CD4-positive, alpha-beta T cell (primary cell): Measurements from ENCODE around the gene NEURL3. TPM values are rescaled to one million over a fixed set of nuclear protein-coding genes. Genes with fewer than 3 reads are reported as not detected.

ENCODE experiments used
- ATAC-seq: fragments of 200-7000 bp; cut with Tn5 transposase; one replicate; pipeline ENCODE4 v1.10.0; 2022; ENCODE audit warnings: mild to moderate bottlenecking; ENCODE audit not compliant: poor library complexity
- CTCF ChIA-PET: fragments of 350-600 bp; sonication (Branson Sonifier 250); formaldehyde crosslinking; loops from one replicate; lab custom pipeline; 2021; ENCODE audit warnings: antibody characterized with exemption, inconsistent platforms; lab: Charles Lee
- POLR2A ChIA-PET: fragments of 350-600 bp; sonication (Branson Sonifier 250); formaldehyde crosslinking; loops from one replicate; lab custom pipeline; 2021; ENCODE audit warnings: antibody characterized with exemption, inconsistent platforms; lab: Charles Lee
- DNase-seq, 14 experiments: peaks; one replicate each; pipeline ENCODE4 v3.0.0-alpha.2; 2013 to 2020; ENCODE audit warnings: mixed read lengths in 2 of 14
- H3K27ac ChIP-seq, 2 donors: one replicate each; pipeline versions ENCODE4 v1.5.1 to v1.7.0; 2013; ENCODE audit warnings: low read length in 2 of 2, low read depth in 1 of 2, mild to moderate bottlenecking in 1 of 2
- H3K27me3 ChIP-seq, 2 experiments: 1 replicate in 1 of 2; 2 replicates in 1 of 2; pipeline versions ENCODE4 v1.6.1 to v1.7.0; 2013; ENCODE audit warnings: low read length in 2 of 2, control low read depth in 1 of 2, mild to moderate bottlenecking in 1 of 2, moderate library complexity in 1 of 2; ENCODE audit not compliant: insufficient read depth in 2 of 2, control insufficient read depth in 1 of 2
- H3K36me3 ChIP-seq: one replicate; pipeline ENCODE4 v1.6.1; 2013; ENCODE audit warnings: low read length, control low read depth; ENCODE audit not compliant: insufficient read depth
- H3K4me1 ChIP-seq: one replicate; pipeline ENCODE4 v1.6.1; 2013; ENCODE audit warnings: low read length, control low read depth; ENCODE audit not compliant: insufficient read depth
- H3K4me3 ChIP-seq: one replicate; pipeline ENCODE4 v1.5.1; 2013; ENCODE audit warnings: mild to moderate bottlenecking, low read length, moderate library complexity
- H3K9me3 ChIP-seq, 2 experiments: 1 replicate in 1 of 2; 2 replicates in 1 of 2; pipeline versions ENCODE4 v1.6.1 to v1.7.0; 2013; ENCODE audit warnings: low read length in 2 of 2, mild to moderate bottlenecking in 2 of 2, control low read depth in 1 of 2, moderate library complexity in 1 of 2; ENCODE audit not compliant: control insufficient read depth in 1 of 2, insufficient read depth in 1 of 2
- H3K27ac Mint-ChIP-seq: one replicate; pipeline ENCODE4 v1.8.0; 2020; ENCODE audit warnings: mixed read lengths
- H3K27me3 Mint-ChIP-seq: one replicate; pipeline ENCODE4 v1.8.0; 2021; ENCODE audit warnings: mixed read lengths
- H3K36me3 Mint-ChIP-seq: one replicate; pipeline ENCODE4 v1.8.0; 2021; ENCODE audit warnings: low read depth, mixed read lengths
- H3K4me1 Mint-ChIP-seq: one replicate; pipeline ENCODE4 v1.8.0; 2021; ENCODE audit warnings: low read depth, mixed read lengths
- H3K4me3 Mint-ChIP-seq: one replicate; pipeline ENCODE4 v1.8.0; 2020; ENCODE audit warnings: mild to moderate bottlenecking, mixed read lengths
- H3K9me3 Mint-ChIP-seq: one replicate; pipeline ENCODE4 v1.8.0; 2020; ENCODE audit warnings: mixed read lengths
- CTCF ChIP-seq: fragments of 200-600 bp; IDR thresholded peaks from one replicate; pipeline ENCODE4 v1.8.0; 2022; ENCODE audit warnings: antibody characterized with exemption, mild to moderate bottlenecking
- intact Hi-C, 2 experiments: fragments of 100-400 bp; cut with DNase I in 1 of 2; cut with micrococcal nuclease in 1 of 2; formaldehyde crosslinking; loops; one replicate each; pipeline versions ENCODE4 v1.15.1 to v1.9.0; 2023 to 2025; cut with DNase I, micrococcal nuclease
- total RNA-seq, 174 experiments: library from RNA in 2 of 174; stranded (reverse) in 2 of 174; gene quantifications; one replicate each; pipeline ENCODE4 v1.2.3 and lab custom pipeline; 2021 to 2026

Gene NEURL3
- total RNA-seq, 2 experiments from 2014 or later, result not detected

- Histone ChIP-seq H3K4me3 (no peak overlapping the region), H3K36me3 (peaks cover 76% of the 10 kb centered on the region), H3K27me3 (no peaks in the 10 kb centered on the region), H3K9me3 (no peaks in the 10 kb centered on the region), H3K4me1 (peaks cover 45% of the 10 kb centered on the region), H3K27ac (no peak overlapping the region)
- ATAC-seq (no peak), DNase-seq (no peak)
- Mint-ChIP-seq H3K27ac (peak overlapping the region; percentile 76), H3K9me3 (no peaks in the 10 kb centered on the region), H3K4me1 (peaks cover 49% of the 10 kb centered on the region), H3K36me3 (peaks cover 65% of the 10 kb centered on the region), H3K4me3 (no peak overlapping the region), H3K27me3 (no peaks in the 10 kb centered on the region)
- CTCF ChIA-PET, result interaction anchor here (1.6 kb wide), 1 partner anchor 10 kb away, joined by 3 read pairs; no protein-coding TSS in a partner anchor
- intact Hi-C loops, result no loop called here
- POLR2A ChIA-PET, result interaction anchor here (4.1 to 6.7 kb wide), 2 partner anchors 10 to 12 kb away, joined by 35 to 145 read pairs; partner anchors contain the start of gene ARID5A
- no peak for TF ChIP-seq CTCF
Measured at GRCh38 chr2:96549466-96549785, 44.3 kb upstream of the NEURL3 start.

- H3K27me3 Mint-ChIP-seq, result no peaks in the 10 kb centered on the region
- TF ChIP-seq CTCF, result no peak
- peaks cover 51% of the 10 kb centered on the region for H3K4me1 Mint-ChIP-seq
- intact Hi-C loops, result no loop called here
- no peak overlapping the region for H3K27ac Mint-ChIP-seq
- DNase-seq, result peak in 1 of 14 experiments; percentile 26
- Histone ChIP-seq H3K36me3 (peaks cover 80% of the 10 kb centered on the region), H3K9me3 (no peaks in the 10 kb centered on the region), H3K4me3 (no peak overlapping the region), H3K27ac (no peak overlapping the region), H3K4me1 (peaks cover 43% of the 10 kb centered on the region), H3K27me3 (no peaks in the 10 kb centered on the region)
- H3K9me3 Mint-ChIP-seq, result no peaks in the 10 kb centered on the region
- H3K36me3 Mint-ChIP-seq, result peaks cover 71% of the 10 kb centered on the region
- ChIA-PET CTCF (no interaction called here), POLR2A (interaction anchor here (0.9 to 4.1 kb wide), 3 partner anchors 9 to 21 kb away, joined by 3 to 35 read pairs (median 3); partner anchors contain the start of gene ARID5A)
- no peak overlapping the region for H3K4me3 Mint-ChIP-seq
- no peak for ATAC-seq
Measured at GRCh38 chr2:96548558-96549465, 43.7 kb upstream of the NEURL3 start.

GRCh38 chr2:96547731-96548171, 42.6 kb upstream of the NEURL3 start:
- Mint-ChIP-seq H3K27ac (peak overlapping the region; percentile 87), H3K36me3 (peaks cover 75% of the 10 kb centered on the region), H3K4me3 (peak overlapping the region; percentile 21), H3K4me1 (peaks cover 51% of the 10 kb centered on the region), H3K27me3 (no peaks in the 10 kb centered on the region), H3K9me3 (no peaks in the 10 kb centered on the region)
- ChIA-PET CTCF (no interaction called here), POLR2A (interaction anchor here (0.9 to 4.1 kb wide), 2 partner anchors 8 to 10 kb away, joined by 3 to 35 read pairs; partner anchors contain the start of gene ARID5A)
- DNase-seq, result no peak
- Histone ChIP-seq H3K27me3 (no peaks in the 10 kb centered on the region), H3K4me3 (no peak overlapping the region), H3K27ac (no peak overlapping the region), H3K36me3 (peaks cover 86% of the 10 kb centered on the region), H3K9me3 (no peaks in the 10 kb centered on the region), H3K4me1 (peaks cover 45% of the 10 kb centered on the region)
- intact Hi-C loops, result no loop called here
- no peak for ATAC-seq
- TF ChIP-seq CTCF, result no peak
